H1 (cell line): ENCODE measurements around the gene SRGAP3. TPM values are rescaled to one million over a fixed set of nuclear protein-coding genes. Genes with fewer than 3 reads are reported as not detected.

Experiments used
- CTCF ChIA-PET: fragments of 300-600 bp; sonication (Branson Sonifier 250); formaldehyde crosslinking; loops from one replicate; lab custom pipeline; 2021; ENCODE audit not compliant: partially characterized antibody; lab: Charles Lee
- POLR2A ChIA-PET: fragments of 300-600 bp; sonication (Branson Sonifier 250); formaldehyde crosslinking; loops from one replicate; lab custom pipeline; 2021; ENCODE audit warnings: inconsistent platforms; ENCODE audit not compliant: partially characterized antibody; lab: Charles Lee
- DNase-seq, 2 experiments: peaks; one replicate each; pipeline versions ENCODE4 v3.0.0 to v3.0.0-alpha.2; 2010 to 2022; ENCODE audit warnings: low spot score in 2 of 2, low read depth in 1 of 2, mixed read lengths in 1 of 2
- FAIRE-seq: peaks from 2 replicates; lab custom pipeline; 2011; peaks lifted over from hg19 to GRCh38; lab: Jason Lieb, UNC
- H2AFZ ChIP-seq: 2 replicates; pipeline ENCODE4 v1.8.1; 2012; ENCODE audit warnings: low read length, inconsistent platforms
- H2AK5ac ChIP-seq: 2 replicates; pipeline ENCODE4 v1.6.1; 2013; ENCODE audit warnings: low read depth, low read length
- H2BK120ac ChIP-seq: replicated peaks from 2 replicates; pipeline ENCODE3; 2013; ENCODE audit warnings: low read depth, low read length, inconsistent platforms
- H2BK12ac ChIP-seq: 2 replicates; pipeline ENCODE4 v1.6.1; 2013; ENCODE audit warnings: low read depth, low read length
- H2BK15ac ChIP-seq: 2 replicates; pipeline ENCODE4 v1.6.1; 2013; ENCODE audit warnings: low read length
- H2BK20ac ChIP-seq: 2 replicates; pipeline ENCODE4 v1.6.1; 2013; ENCODE audit warnings: low read length
- H2BK5ac ChIP-seq: 2 replicates; pipeline ENCODE4 v1.6.1; 2013; ENCODE audit warnings: low read depth, low read length
- H3K14ac ChIP-seq: 2 replicates; pipeline ENCODE4 v1.6.1; 2013; ENCODE audit warnings: inconsistent platforms; ENCODE audit not compliant: insufficient read length
- H3K18ac ChIP-seq: 2 replicates; pipeline ENCODE4 v1.6.1; 2013; ENCODE audit warnings: low read length; ENCODE audit errors: extremely low read depth
- H3K23ac ChIP-seq: 2 replicates; pipeline ENCODE4 v1.6.1; 2013; ENCODE audit warnings: inconsistent platforms; ENCODE audit not compliant: insufficient read length
- H3K23me2 ChIP-seq: 2 replicates; pipeline ENCODE4 v1.6.1; 2013; ENCODE audit warnings: low read depth, low read length
- H3K27ac ChIP-seq: 2 replicates; pipeline ENCODE4 v1.6.1; 2011; ENCODE audit warnings: low read depth, low read length, inconsistent platforms
- H3K27me3 ChIP-seq, 4 experiments: replicated peaks in 1 of 4; 1 replicate in 1 of 4; 2 replicates in 3 of 4; pipeline versions ENCODE4 v1.6.1 to v1.8.1; 2011 to 2013; ENCODE audit warnings: low read length in 3 of 4, mild to moderate bottlenecking in 3 of 4, inconsistent platforms in 2 of 4, mixed read lengths in 2 of 4, moderate library complexity in 1 of 4; ENCODE audit not compliant: control insufficient read depth in 3 of 4, insufficient read depth in 3 of 4; ENCODE audit errors: extremely low read depth in 1 of 4
- H3K36me3 ChIP-seq, 4 experiments: 2 replicates each; pipeline versions ENCODE4 v1.6.1 to v1.8.1; 2011 to 2013; ENCODE audit warnings: mild to moderate bottlenecking in 4 of 4, low read length in 3 of 4, moderate library complexity in 2 of 4, control low read depth in 1 of 4, inconsistent platforms in 1 of 4; ENCODE audit not compliant: insufficient read depth in 4 of 4, control insufficient read depth in 2 of 4
- H3K4ac ChIP-seq: replicated peaks from 2 replicates; pipeline ENCODE3; 2013; ENCODE audit warnings: low read length, low read depth, mixed read lengths, inconsistent platforms; ENCODE audit not compliant: insufficient read length
- H3K4me1 ChIP-seq, 4 experiments: replicated peaks in 1 of 4; 1 replicate in 1 of 4; 2 replicates in 3 of 4; pipeline versions ENCODE4 v1.6.1 to v1.8.1; 2011 to 2013; ENCODE audit warnings: low read length in 3 of 4, inconsistent platforms in 2 of 4, mixed read lengths in 1 of 4; ENCODE audit not compliant: insufficient read depth in 4 of 4, control insufficient read depth in 3 of 4
- H3K4me2 ChIP-seq, 2 experiments: 2 replicates each; pipeline versions ENCODE4 v1.6.1 to v1.8.1; 2011 to 2013; ENCODE audit warnings: low read depth in 2 of 2, low read length in 2 of 2, control low read depth in 1 of 2, inconsistent platforms in 1 of 2, mild to moderate bottlenecking in 1 of 2; ENCODE audit not compliant: insufficient read depth in 1 of 2
- H3K4me3 ChIP-seq, 4 experiments: fragments of 200-600, 300-600 bp in 1 of 4; sonication (generic), shearing (Covaris generic), sonication (Bioruptor Twin) in 1 of 4; 2 replicates each; pipeline versions ENCODE4 v1.5.1 to v1.8.1; 2011 to 2016; ENCODE audit warnings: low read length in 4 of 4, low read depth in 3 of 4, control low read depth in 2 of 4, inconsistent platforms in 2 of 4, mild to moderate bottlenecking in 2 of 4, mixed read lengths in 1 of 4, moderate library complexity in 1 of 4; ENCODE audit not compliant: insufficient read depth in 2 of 4; ENCODE audit errors: extremely low read depth in 1 of 4
- H3K56ac ChIP-seq: replicated peaks from 2 replicates; pipeline ENCODE3; 2013; ENCODE audit warnings: low read depth, mild to moderate bottlenecking, mixed read lengths, low read length, inconsistent platforms; ENCODE audit not compliant: insufficient read length
- H3K79me1 ChIP-seq: 2 replicates; pipeline ENCODE4 v1.6.1; 2013; ENCODE audit warnings: low read depth, low read length, control low read depth
- H3K79me2 ChIP-seq, 2 experiments: 2 replicates each; pipeline versions ENCODE4 v1.6.1 to v1.8.1; 2012 to 2013; ENCODE audit warnings: low read length in 2 of 2, mild to moderate bottlenecking in 2 of 2, inconsistent platforms in 1 of 2; ENCODE audit not compliant: insufficient read depth in 2 of 2, control insufficient read depth in 1 of 2
- H3K9ac ChIP-seq, 4 experiments: replicated peaks in 1 of 4; 1 replicate in 1 of 4; 2 replicates in 3 of 4; pipeline versions ENCODE4 v1.6.1 to v1.8.1; 2011 to 2013; ENCODE audit warnings: low read depth in 3 of 4, low read length in 3 of 4, control low read depth in 2 of 4, mild to moderate bottlenecking in 2 of 4, moderate library complexity in 2 of 4, inconsistent platforms in 1 of 4; ENCODE audit errors: extremely low read depth in 1 of 4
- H3K9me3 ChIP-seq, 2 experiments: 2 replicates each; pipeline versions ENCODE4 v1.6.1 to v1.8.1; 2012 to 2013; ENCODE audit warnings: mild to moderate bottlenecking in 2 of 2, moderate library complexity in 2 of 2, control low read depth in 1 of 2, inconsistent platforms in 1 of 2, low read depth in 1 of 2, low read length in 1 of 2, mixed read lengths in 1 of 2; ENCODE audit not compliant: insufficient read depth in 2 of 2
- H4K20me1 ChIP-seq, 2 experiments: replicated peaks in 1 of 2; 2 replicates each; pipeline versions ENCODE3 to v1.8.1; 2011 to 2013; ENCODE audit warnings: inconsistent platforms in 2 of 2, low read length in 2 of 2, mild to moderate bottlenecking in 1 of 2; ENCODE audit not compliant: insufficient read depth in 2 of 2, control insufficient read depth in 1 of 2
- H4K5ac ChIP-seq: 2 replicates; pipeline ENCODE4 v1.6.1; 2013; ENCODE audit warnings: low read length, low read depth, mixed read lengths, inconsistent platforms; ENCODE audit not compliant: insufficient read length
- H4K8ac ChIP-seq: 2 replicates; pipeline ENCODE4 v1.8.0; 2013; ENCODE audit warnings: mild to moderate bottlenecking, moderate library complexity, low read length, inconsistent platforms; ENCODE audit not compliant: insufficient read depth; ENCODE audit errors: extremely low read depth
- H4K91ac ChIP-seq: replicated peaks from 2 replicates; pipeline ENCODE3; 2013; ENCODE audit warnings: low read length, mixed read lengths, inconsistent platforms; ENCODE audit not compliant: insufficient read length
- JUND ChIP-seq: IDR thresholded peaks from 2 replicates; pipeline ENCODE4 v1.6.1; 2011; ENCODE audit warnings: mild to moderate bottlenecking, improper control_type of control experiment, low read length
- POLR2A ChIP-seq, 2 experiments: IDR thresholded peaks; 1 replicate in 1 of 2; 2 replicates in 1 of 2; pipeline ENCODE4 v1.6.1; 2011; ENCODE audit warnings: low read depth in 2 of 2, low read length in 2 of 2, mild to moderate bottlenecking in 2 of 2; ENCODE audit errors: control extremely low read depth in 1 of 2
- TEAD4 ChIP-seq: IDR thresholded peaks from 2 replicates; pipeline ENCODE4 v1.6.1; 2012; ENCODE audit warnings: low read depth, low read length, inconsistent platforms, mixed read lengths
- WGBS, 2 experiments: shearing (Covaris generic) in 1 of 2; methylation state at CpG; one replicate each; pipeline versions ENCODE4 v1.1.6 to v1.1.7; 2013 to 2015; ENCODE audit warnings: low lambda C conversion rate in 2 of 2, mixed read lengths in 2 of 2, inconsistent platforms in 1 of 2, low coverage in 1 of 2, missing lambda C conversion rate in 1 of 2; ENCODE audit not compliant: insufficient replicate concordance in 2 of 2, insufficient coverage in 1 of 2, insufficient read length in 1 of 2; ENCODE audit errors: extremely low coverage in 1 of 2, missing lambda C conversion rate in 1 of 2; 5-methylcytosine and 5-hydroxymethylcytosine counted together
- polyA plus RNA-seq, 7 experiments: library from polyadenylated mRNA; depleted of rRNA in 3 of 7; stranded (reverse) in 5 of 7; unstranded in 2 of 7; fragments of >200 nt in 5 of 7; fragments of 200-250 nt in 2 of 7; gene quantifications; 1 replicate in 5 of 7; 2 replicates in 1 of 7; 4 replicates in 1 of 7; pipeline versions ENCODE4 v1.2.1 to v1.2.3, GENCODE V29; 2011 to 2013; ENCODE audit warnings: missing spikeins in 2 of 7, mixed read lengths in 2 of 7
- total RNA-seq: library from RNA; stranded (reverse); fragmentation: NEBNext Ultra II Directional; extraction: Animal tissue kit (Norgen Biotek cat#: 25700); gene quantifications from 2 replicates; pipeline ENCODE4 v1.2.1, GENCODE V29; 2021

The SRGAP3 gene
- total and polyA plus RNA-seq, 2 of the 8 experiments (the other 6 are each of a cell fraction or from before 2014, with no cell fraction given), result 5.8 to 11.4 TPM

DNA sequence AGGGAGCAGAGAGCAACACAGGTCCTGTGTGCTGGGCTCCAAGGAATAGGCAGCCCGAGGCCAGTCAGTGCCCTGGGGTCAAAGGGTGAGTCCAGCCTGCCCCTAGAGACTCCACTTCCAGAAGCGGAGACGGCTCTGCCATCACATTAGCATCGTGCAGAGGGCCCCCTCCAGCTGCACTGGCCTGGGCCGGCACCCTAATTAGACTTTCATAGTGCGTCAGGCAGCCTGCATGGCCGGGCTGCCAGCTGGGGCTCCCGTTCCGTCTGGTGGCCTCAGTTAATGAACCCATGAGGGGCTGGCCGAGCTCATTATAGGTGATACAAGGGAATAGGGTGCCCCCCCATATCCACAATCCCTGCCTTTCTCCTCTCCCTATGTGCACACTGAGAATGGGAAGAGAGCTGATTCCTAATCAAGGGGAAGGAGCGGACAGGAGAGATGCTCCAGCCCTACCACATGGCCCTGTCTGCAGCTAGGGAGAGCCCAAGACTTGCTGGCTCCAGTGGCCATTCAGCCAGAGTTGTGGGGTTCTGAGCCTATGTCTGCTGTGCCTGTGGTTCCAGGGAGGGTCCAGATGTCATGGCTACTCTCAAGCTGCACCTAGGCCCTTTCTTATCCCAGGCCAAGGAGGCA is 128.0 kb downstream of the SRGAP3 start:
- Histone ChIP-seq H3K4me1 (peaks cover 5 to 14% (median 8%) of the 10 kb centered on the region in 4 experiments; a peak in 5 of 7 replicates), H3K4me2 (no peak overlapping the region), H4K5ac (no peak overlapping the region), H3K14ac (no peak overlapping the region), H2BK20ac (no peak overlapping the region), H4K8ac (no peak overlapping the region), H3K36me3 (no peaks in the 10 kb centered on the region), H4K91ac (peak overlapping the region; percentile 31), H2BK12ac (no peak overlapping the region), H2BK5ac (no peak overlapping the region), H3K9me3 (no peaks in the 10 kb centered on the region), H3K27ac (no peak overlapping the region), H2AK5ac (no peak overlapping the region), H4K20me1 (peaks cover 0 to 1% of the 10 kb centered on the region in 2 experiments), H3K79me1 (0 out of 2 replicates have a peak, but pooled peaks cover 2% of the 10 kb centered on the region), H2BK120ac (no peak overlapping the region), H2AFZ (no peak overlapping the region), H3K23ac (no peak overlapping the region), H3K4ac (no peak overlapping the region), H3K27me3 (no peaks in the 10 kb centered on the region; a peak in 1 of 7 replicates), H3K4me3 (no peak overlapping the region), H3K79me2 (no peaks in the 10 kb centered on the region), H3K56ac (no peak overlapping the region), H3K18ac (no peak overlapping the region), H2BK15ac (no peak overlapping the region), H3K23me2 (no peaks in the 10 kb centered on the region), H3K9ac (no peak overlapping the region)
- TF ChIP-seq TEAD4, result no peak
- TF ChIP-seq JUND, result no peak
- no peak for TF ChIP-seq POLR2A (IDR thresholded peaks at IDR 0.05; ENCODE audit: control extremely low read depth in 1 of 2, low read depth in 2 of 2, low read length in 2 of 2)
- FAIRE-seq, result no peak
- no peak for DNase-seq
- CTCF ChIA-PET, result interaction anchor here (1.2 to 10.9 kb wide), 4 partner anchors 11 to 181 kb away, joined by 3 to 79 read pairs (median 5); no protein-coding TSS in a partner anchor
- POLR2A ChIA-PET, result no interaction called here
- WGBS, 2 experiments, result 84% methylated on average over 11 of the region's 11 CpGs; no CpG with 5 or more reads in 1 of the 2 experiments
